Neuronal stem cell (in vitro differentiated cells): ENCODE data around the gene NMUR1. TPM values are rescaled to one million over a fixed set of nuclear protein-coding genes. Genes with fewer than 3 reads are reported as not detected.

Source experiments
- DNase-seq: peaks from one replicate; pipeline ENCODE4 v3.0.0-alpha.2; 2013; ENCODE audit warnings: low spot score
- H2AFZ ChIP-seq: one replicate; pipeline ENCODE4 v1.6.1; 2013; ENCODE audit warnings: mild to moderate bottlenecking, low read length, inconsistent platforms
- H2AK5ac ChIP-seq: 2 replicates; pipeline ENCODE4 v1.6.1; 2013; ENCODE audit warnings: low read depth, mild to moderate bottlenecking, inconsistent platforms, low read length, moderate library complexity, mixed read lengths
- H2BK120ac ChIP-seq: 2 replicates; pipeline ENCODE4 v1.6.1; 2013; ENCODE audit warnings: low read depth, mild to moderate bottlenecking, inconsistent platforms, low read length, moderate library complexity, mixed read lengths
- H2BK12ac ChIP-seq: one replicate; pipeline ENCODE4 v1.6.1; 2013; ENCODE audit warnings: low read length, inconsistent platforms
- H2BK15ac ChIP-seq: 2 replicates; pipeline ENCODE4 v1.6.1; 2013; ENCODE audit warnings: mild to moderate bottlenecking, low read length, inconsistent platforms, mixed read lengths
- H2BK5ac ChIP-seq: one replicate; pipeline ENCODE4 v1.6.1; 2013; ENCODE audit warnings: inconsistent platforms, mild to moderate bottlenecking, low read length, moderate library complexity
- H3K14ac ChIP-seq: one replicate; pipeline ENCODE4 v1.6.1; 2013; ENCODE audit warnings: low read length, inconsistent platforms
- H3K18ac ChIP-seq: 2 replicates; pipeline ENCODE4 v1.6.1; 2013; ENCODE audit warnings: low read length, inconsistent platforms
- H3K23ac ChIP-seq: 2 replicates; pipeline ENCODE4 v1.6.1; 2013; ENCODE audit warnings: low read depth, mild to moderate bottlenecking, mixed read lengths, low read length, inconsistent platforms; ENCODE audit not compliant: poor library complexity
- H3K27ac ChIP-seq: replicated peaks from 3 replicates; pipeline ENCODE4 v1.5.1; 2013; ENCODE audit warnings: low read length, inconsistent platforms
- H3K27me3 ChIP-seq, 3 experiments: 2 replicates each; pipeline ENCODE4 v1.6.1; 2013; ENCODE audit warnings: low read length in 3 of 3, mild to moderate bottlenecking in 2 of 3, inconsistent platforms in 1 of 3, low read depth in 1 of 3, mixed read lengths in 1 of 3, moderate library complexity in 1 of 3; ENCODE audit not compliant: control insufficient read depth in 3 of 3, insufficient read depth in 3 of 3
- H3K36me3 ChIP-seq, 2 donors: replicated peaks in 1 of 2; 2 replicates each; pipeline ENCODE4 v1.6.1; 2013; ENCODE audit warnings: low read length in 2 of 2; ENCODE audit not compliant: control insufficient read depth in 2 of 2, insufficient read depth in 2 of 2
- H3K4ac ChIP-seq: 2 replicates; pipeline ENCODE4 v1.6.1; 2013; ENCODE audit warnings: inconsistent platforms, mild to moderate bottlenecking, low read length, moderate library complexity
- H3K4me1 ChIP-seq, 2 donors: 1 replicate in 1 of 2; 2 replicates in 1 of 2; pipeline ENCODE4 v1.6.1; 2013; ENCODE audit warnings: low read length in 2 of 2, low read depth in 1 of 2; ENCODE audit not compliant: control insufficient read depth in 2 of 2, insufficient read depth in 1 of 2
- H3K4me2 ChIP-seq: one replicate; pipeline ENCODE4 v1.6.1; 2013; ENCODE audit warnings: mild to moderate bottlenecking, low read length, inconsistent platforms; ENCODE audit not compliant: insufficient read depth, poor library complexity, severe bottlenecking
- H3K4me3 ChIP-seq, 2 donors: 2 replicates each; pipeline ENCODE4 v1.5.1; 2013; ENCODE audit warnings: low read length in 2 of 2, mild to moderate bottlenecking in 2 of 2, inconsistent platforms in 1 of 2, moderate library complexity in 1 of 2
- H3K79me1 ChIP-seq: one replicate; pipeline ENCODE4 v1.6.1; 2013; ENCODE audit warnings: low read depth, mild to moderate bottlenecking, inconsistent platforms, low read length, moderate library complexity
- H3K9ac ChIP-seq: one replicate; pipeline ENCODE4 v1.6.1; 2013; ENCODE audit warnings: mild to moderate bottlenecking, low read depth, low read length, inconsistent platforms; ENCODE audit not compliant: poor library complexity
- H3K9me3 ChIP-seq, 2 donors: replicated peaks in 1 of 2; 2 replicates each; pipeline versions ENCODE3 to v1.6.1; 2013; ENCODE audit warnings: low read length in 2 of 2, mild to moderate bottlenecking in 2 of 2, inconsistent platforms in 1 of 2, low read depth in 1 of 2, mixed read lengths in 1 of 2, moderate library complexity in 1 of 2; ENCODE audit not compliant: control insufficient read depth in 2 of 2, insufficient read depth in 1 of 2
- H4K8ac ChIP-seq: one replicate; pipeline ENCODE4 v1.6.1; 2013; ENCODE audit warnings: low read depth, mild to moderate bottlenecking, inconsistent platforms, low read length, moderate library complexity
- H4K91ac ChIP-seq: one replicate; pipeline ENCODE4 v1.6.1; 2013; ENCODE audit warnings: low read length, low read depth, mild to moderate bottlenecking, inconsistent platforms; ENCODE audit not compliant: poor library complexity
- WGBS, 2 donors: extraction: QIAGEN DNeasy Blood & Tissue Kit; methylation state at CpG; one replicate each; pipeline ENCODE4 v1.1.7; 2013; ENCODE audit warnings: missing lambda C conversion rate in 2 of 2, mixed read lengths in 1 of 2; ENCODE audit not compliant: insufficient read length in 2 of 2, insufficient replicate concordance in 1 of 2; ENCODE audit errors: extremely low coverage in 2 of 2; 5-methylcytosine and 5-hydroxymethylcytosine counted together
- small RNA-seq: library from polyadenylated mRNA; stranded (forward); fragments of <200 nt; extraction: miRNeasy Mini kit (QIAGEN cat#:217004); gene quantifications from one replicate; pipeline ENCODE3, GENCODE V24; 2013; ENCODE audit not compliant: insufficient read depth

NMUR1 gene

GRCh38 chr2:231479455-231479854 is 50.8 kb downstream of the NMUR1 start:
- H3K14ac ChIP-seq: no peak overlapping the region
- H2BK120ac ChIP-seq: no peak overlapping the region
- no peak overlapping the region for H3K9ac ChIP-seq
- no peak overlapping the region for H3K4me3 ChIP-seq
- H2BK15ac ChIP-seq: no peak overlapping the region
- H2AFZ ChIP-seq: peak overlapping the region; percentile 45
- no peaks in the 10 kb centered on the region for H3K79me1 ChIP-seq
- H3K4ac ChIP-seq: no peak overlapping the region
- no peak overlapping the region for H2BK12ac ChIP-seq
- H3K36me3 ChIP-seq: no peaks in the 10 kb centered on the region
- DNase-seq: no peak
- WGBS, 2 donors: no CpG with 5 or more reads among the region's 9 CpGs
- H3K23ac ChIP-seq: no peak overlapping the region
- H4K91ac ChIP-seq: no peak overlapping the region
- no peak overlapping the region for H2BK5ac ChIP-seq
- no peaks in the 10 kb centered on the region for H3K4me1 ChIP-seq
- H3K27me3 ChIP-seq: no peaks in the 10 kb centered on the region
- H3K9me3 ChIP-seq: no peaks in the 10 kb centered on the region
- no peak overlapping the region for H4K8ac ChIP-seq
- H2AK5ac ChIP-seq: no peak overlapping the region
- H3K18ac ChIP-seq: no peak overlapping the region
- no peak overlapping the region for H3K4me2 ChIP-seq
- H3K27ac ChIP-seq: no peak overlapping the region

GRCh38 chr2:231476920-231477319 is 53.3 kb downstream of the NMUR1 start:
- H3K79me1 ChIP-seq: no peaks in the 10 kb centered on the region
- no peak overlapping the region for H2BK15ac ChIP-seq
- DNase-seq: no peak
- no peak overlapping the region for H3K4me2 ChIP-seq
- no peak overlapping the region for H3K4me3 ChIP-seq
- H3K36me3 ChIP-seq: no peaks in the 10 kb centered on the region
- H3K27ac ChIP-seq: no peak overlapping the region
- H2BK12ac ChIP-seq: no peak overlapping the region
- no peak overlapping the region for H4K8ac ChIP-seq
- no peak overlapping the region for H4K91ac ChIP-seq
- WGBS, 2 donors: no CpG with 5 or more reads among the region's 3 CpGs
- H3K9ac ChIP-seq: no peak overlapping the region
- no peaks in the 10 kb centered on the region for H3K9me3 ChIP-seq
- H3K27me3 ChIP-seq: no peaks in the 10 kb centered on the region
- H2AK5ac ChIP-seq: no peak overlapping the region
- no peaks in the 10 kb centered on the region for H3K4me1 ChIP-seq
- H3K4ac ChIP-seq: no peak overlapping the region
- H3K23ac ChIP-seq: no peak overlapping the region
- no peak overlapping the region for H3K14ac ChIP-seq
- H3K18ac ChIP-seq: no peak overlapping the region
- no peak overlapping the region for H2BK120ac ChIP-seq
- no peak overlapping the region for H2AFZ ChIP-seq
- H2BK5ac ChIP-seq: no peak overlapping the region

DNA sequence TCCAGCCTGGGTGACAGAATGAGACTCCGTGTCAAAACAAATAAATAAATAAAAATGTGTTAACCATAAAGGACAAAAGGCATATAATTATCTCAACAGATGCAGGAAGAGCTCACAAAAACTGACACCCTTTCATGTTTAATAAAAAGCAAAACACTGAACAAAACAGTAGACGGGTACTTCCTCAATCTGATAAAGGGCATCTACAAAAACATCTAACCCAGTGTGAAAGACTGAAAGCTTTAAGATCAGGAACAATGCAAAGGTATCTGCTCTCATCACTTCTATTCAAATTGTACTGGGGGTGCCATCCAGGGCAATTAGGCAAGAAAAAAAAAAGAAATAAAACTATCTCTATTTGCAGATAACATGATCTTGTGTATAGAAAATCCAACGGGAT is 54.3 kb downstream of the NMUR1 start:
- Histone ChIP-seq H3K27me3 (no peaks in the 10 kb centered on the region), H3K9me3 (no peaks in the 10 kb centered on the region), H2BK12ac (no peak overlapping the region), H3K79me1 (no peaks in the 10 kb centered on the region), H3K18ac (no peak overlapping the region), H2BK120ac (no peak overlapping the region), H3K9ac (no peak overlapping the region), H4K91ac (no peak overlapping the region), H2BK15ac (no peak overlapping the region), H3K4me2 (no peak overlapping the region), H2AFZ (no peak overlapping the region), H3K4me3 (no peak overlapping the region), H3K27ac (no peak overlapping the region), H2BK5ac (no peak overlapping the region), H3K14ac (no peak overlapping the region), H3K23ac (no peak overlapping the region), H3K36me3 (no peaks in the 10 kb centered on the region), H4K8ac (no peak overlapping the region), H3K4ac (no peak overlapping the region), H2AK5ac (no peak overlapping the region), H3K4me1 (no peaks in the 10 kb centered on the region)
- DNase-seq: no peak
- no CpG with 5 or more reads among the region's 3 CpGs for WGBS, 2 donors

Small RNA genes within 50 kb of the gene (small RNA-seq; reads per million reads assigned to genes)
- not detected for gene RNU2-22P
